GM19035 (cell line): ENCODE results near the gene EXOC8.
A peak's percentile ranks its signal among the peaks of the same experiment; 100 is the strongest.

Experiments
- ATAC-seq: cut with Tn5 transposase; IDR thresholded peaks from one replicate; pipeline ENCODE4 v1.9.1; 2021; ENCODE audit not compliant: unreplicated experiment

EXOC8 gene

GRCh38 chr1:231318015-231318355 lies 19.7 kb downstream of the EXOC8 start:
- no peak for ATAC-seq

GRCh38 chr1:231317306-231318014 lies 20.2 kb downstream of the EXOC8 start:
- no peak for ATAC-seq

GRCh38 chr1:231315887-231316286 lies 21.8 kb downstream of the EXOC8 start:
- ATAC-seq: peak; percentile 85

- ATAC-seq: no peak
Measured at GRCh38 chr1:231313661-231314060, 24.0 kb downstream of the EXOC8 start.

- no peak for ATAC-seq
Measured at GRCh38 chr1:231312432-231312788, 25.2 kb downstream of the EXOC8 start.

GRCh38 chr1:231311720-231312431 lies 25.8 kb downstream of the EXOC8 start:
- ATAC-seq: no peak

- no peak for ATAC-seq
Measured at GRCh38 chr1:231310391-231310934, 27.2 kb downstream of the EXOC8 start.

- no peak for ATAC-seq
Measured at GRCh38 chr1:231301990-231302389, 35.7 kb downstream of the EXOC8 start.

GRCh38 chr1:231295938-231296337 lies 41.7 kb downstream of the EXOC8 start:
- ATAC-seq: no peak

GRCh38 chr1:231286603-231287002 lies 51.0 kb downstream of the EXOC8 start:
- ATAC-seq: no peak

GRCh38 chr1:231284441-231284840 lies 53.2 kb downstream of the EXOC8 start:
- ATAC-seq: no peak
